Measurements from ENCODE around the gene ENG. TPM values are rescaled to one million over a fixed set of nuclear protein-coding genes. Genes with fewer than 3 reads are reported as not detected.

Gene ENG
- total RNA-seq, 1 experiment from 2014 or later, result 29.9 TPM

DNA sequence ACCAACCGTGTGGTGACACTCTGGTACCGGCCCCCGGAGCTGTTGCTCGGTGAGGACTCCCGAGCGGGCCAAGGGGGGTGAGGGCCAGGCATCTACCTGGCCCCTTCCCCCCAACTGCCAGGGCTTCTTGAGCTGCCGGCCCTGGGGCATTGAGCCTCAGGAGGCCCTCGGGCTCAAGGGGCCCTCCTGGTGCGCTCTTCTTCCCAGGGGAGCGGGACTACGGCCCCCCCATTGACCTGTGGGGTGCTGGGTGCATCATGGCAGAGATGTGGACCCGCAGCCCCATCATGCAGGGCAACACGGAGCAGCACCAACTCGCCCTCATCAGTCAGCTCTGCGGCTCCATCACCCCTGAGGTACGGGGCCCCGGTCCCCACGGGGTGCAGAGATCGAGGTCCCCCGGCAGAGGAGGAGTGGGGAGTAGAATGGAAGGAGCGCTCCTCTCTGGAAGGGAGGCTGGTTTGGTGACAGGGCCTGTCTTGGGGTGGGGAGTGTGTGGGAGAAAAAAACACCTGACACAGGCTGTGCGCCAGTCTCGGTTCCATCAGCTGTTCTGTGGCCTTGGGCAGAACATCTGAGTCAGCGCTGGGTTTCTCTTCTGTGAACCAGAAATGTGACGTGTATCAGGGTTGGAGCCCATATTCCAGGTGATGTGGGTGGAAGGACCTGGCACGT lies 66.0 kb downstream of the ENG start:
- intact Hi-C loops (cut with micrococcal nuclease; ENCODE audit: unreplicated experiment), result loop anchor here (5.0 kb wide), 1 partner anchor 79 kb away; no protein-coding TSS in a partner anchor
- ChIA-PET POLR2A (ENCODE audit: low non-redundant PET) (no interaction called here), CTCF (no interaction called here)
- Histone ChIP-seq H3K27ac (ENCODE audit: low read depth, low read length, poor library complexity, severe bottlenecking) (no peak overlapping the region), H3K27me3 (replicated peaks; ENCODE audit: insufficient read depth, low read depth, low read length, poor library complexity) (no peaks in the 10 kb centered on the region), H3K4me1 (ENCODE audit: insufficient read depth, low read length, poor library complexity, severe bottlenecking) (peaks cover 6% of the 10 kb centered on the region), H3K36me3 (ENCODE audit: insufficient read depth, low read length, poor library complexity, severe bottlenecking) (peaks cover 58% of the 10 kb centered on the region), H3K9me3 (ENCODE audit: low read depth, low read length, poor library complexity, severe bottlenecking) (no peaks in the 10 kb centered on the region), H3K4me3 (ENCODE audit: low read depth, low read length, poor library complexity, severe bottlenecking) (no peak overlapping the region)
- DNase-seq (ENCODE audit: low spot score), result no peak
- no TSS peak for BruUV-seq (replicated peaks)
- TF ChIP-seq EZH2 (IDR thresholded peaks at IDR 0.05; ENCODE audit: borderline replicate concordance, low read depth, low read length, poor library complexity, severe bottlenecking), result no peak
- TF ChIP-seq, protein P1, sequence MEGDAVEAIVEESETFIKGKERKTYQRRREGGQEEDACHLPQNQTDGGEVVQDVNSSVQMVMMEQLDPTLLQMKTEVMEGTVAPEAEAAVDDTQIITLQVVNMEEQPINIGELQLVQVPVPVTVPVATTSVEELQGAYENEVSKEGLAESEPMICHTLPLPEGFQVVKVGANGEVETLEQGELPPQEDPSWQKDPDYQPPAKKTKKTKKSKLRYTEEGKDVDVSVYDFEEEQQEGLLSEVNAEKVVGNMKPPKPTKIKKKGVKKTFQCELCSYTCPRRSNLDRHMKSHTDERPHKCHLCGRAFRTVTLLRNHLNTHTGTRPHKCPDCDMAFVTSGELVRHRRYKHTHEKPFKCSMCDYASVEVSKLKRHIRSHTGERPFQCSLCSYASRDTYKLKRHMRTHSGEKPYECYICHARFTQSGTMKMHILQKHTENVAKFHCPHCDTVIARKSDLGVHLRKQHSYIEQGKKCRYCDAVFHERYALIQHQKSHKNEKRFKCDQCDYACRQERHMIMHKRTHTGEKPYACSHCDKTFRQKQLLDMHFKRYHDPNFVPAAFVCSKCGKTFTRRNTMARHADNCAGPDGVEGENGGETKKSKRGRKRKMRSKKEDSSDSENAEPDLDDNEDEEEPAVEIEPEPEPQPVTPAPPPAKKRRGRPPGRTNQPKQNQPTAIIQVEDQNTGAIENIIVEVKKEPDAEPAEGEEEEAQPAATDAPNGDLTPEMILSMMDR (conservative IDR thresholded peaks at IDR 0.05; ENCODE audit: low read depth, low read length), result no peak

DNA sequence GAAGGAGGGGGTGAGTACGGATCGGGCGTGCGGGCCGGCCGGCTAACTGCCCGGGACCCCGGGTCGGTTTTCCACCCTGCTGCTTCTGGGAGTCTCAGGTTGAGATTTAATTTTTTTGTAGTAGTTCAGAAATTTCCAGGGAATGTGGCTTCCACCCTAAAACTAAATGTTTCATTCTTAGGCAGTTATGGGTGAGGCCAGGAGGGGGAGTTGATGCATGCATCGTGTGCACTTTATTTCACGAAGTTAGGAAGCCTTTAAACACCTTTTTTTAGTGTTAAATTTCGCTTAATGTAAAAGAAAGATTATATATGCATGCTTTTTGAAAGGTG lies 67.7 kb downstream of the ENG start:
- peaks cover 49% of the 10 kb centered on the region for H3K36me3 ChIP-seq (ENCODE audit: insufficient read depth, low read length, poor library complexity, severe bottlenecking)
- TF ChIP-seq EZH2 (IDR thresholded peaks at IDR 0.05; ENCODE audit: borderline replicate concordance, low read depth, low read length, poor library complexity, severe bottlenecking), result no peak
- TF ChIP-seq, protein P1 (conservative IDR thresholded peaks at IDR 0.05; ENCODE audit: low read depth, low read length), result peak; percentile 52
- H3K4me3 ChIP-seq (ENCODE audit: low read depth, low read length, poor library complexity, severe bottlenecking), result peak overlapping the region; percentile 77
- peak; percentile 31 for DNase-seq (ENCODE audit: low spot score)
- H3K4me1 ChIP-seq (ENCODE audit: insufficient read depth, low read length, poor library complexity, severe bottlenecking), result peaks cover 6% of the 10 kb centered on the region
- ChIA-PET CTCF (no interaction called here), POLR2A (ENCODE audit: low non-redundant PET) (no interaction called here)
- intact Hi-C loops (cut with micrococcal nuclease; ENCODE audit: unreplicated experiment), result loop anchor here (1.0 to 5.0 kb wide), 2 partner anchors 81 to 135 kb away; no protein-coding TSS in a partner anchor
- peak overlapping the region; percentile 93 for H3K27ac ChIP-seq (ENCODE audit: low read depth, low read length, poor library complexity, severe bottlenecking)
- no peaks in the 10 kb centered on the region for H3K27me3 ChIP-seq (replicated peaks; ENCODE audit: insufficient read depth, low read depth, low read length, poor library complexity)
- BruUV-seq (replicated peaks), result no TSS peak
- no peaks in the 10 kb centered on the region for H3K9me3 ChIP-seq (ENCODE audit: low read depth, low read length, poor library complexity, severe bottlenecking)

DNA sequence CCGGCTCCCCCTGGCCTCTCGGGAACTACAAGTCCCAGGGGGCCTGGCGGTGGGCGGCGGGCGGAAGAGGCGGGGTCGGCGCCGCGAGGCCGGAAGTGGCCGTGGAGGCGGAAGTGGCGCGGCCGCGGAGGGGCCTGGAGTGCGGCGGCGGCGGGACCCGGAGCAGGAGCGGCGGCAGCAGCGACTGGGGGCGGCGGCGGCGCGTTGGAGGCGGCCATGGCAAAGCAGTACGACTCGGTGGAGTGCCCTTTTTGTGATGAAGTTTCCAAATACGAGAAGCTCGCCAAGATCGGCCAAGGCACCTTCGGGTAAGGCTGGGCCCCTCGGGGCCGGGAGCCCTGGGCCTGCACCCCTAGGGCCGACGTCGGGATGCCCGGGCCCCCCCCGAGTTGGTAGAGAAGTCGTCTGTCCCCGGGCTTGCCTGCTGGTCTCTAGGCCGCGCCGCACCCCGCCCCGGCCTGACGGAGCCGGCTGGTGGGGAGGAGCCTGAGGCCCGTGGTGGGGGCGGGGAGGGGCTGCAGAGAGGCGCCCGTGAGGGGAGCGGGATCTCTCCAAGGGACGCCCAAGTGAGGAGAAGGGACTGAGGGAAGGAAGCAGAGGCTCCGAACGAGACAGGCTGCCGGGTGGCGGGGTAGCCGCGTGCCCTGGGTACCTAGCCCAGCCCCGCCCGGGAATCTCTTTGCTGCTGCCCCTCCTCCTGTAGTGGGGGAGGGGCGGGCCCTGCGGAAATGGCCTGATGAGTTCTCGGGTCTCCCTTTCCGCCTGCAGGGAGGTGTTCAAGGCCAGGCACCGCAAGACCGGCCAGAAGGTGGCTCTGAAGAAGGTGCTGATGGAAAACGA lies 68.3 kb downstream of the ENG start, which contains the start of gene CDK9:
CDK9 (plus strand) TSS at position 102 of the 840 bp plus-strand sequence; CDS start at position 217, 115 bp downstream.
- H3K4me1 ChIP-seq (ENCODE audit: insufficient read depth, low read length, poor library complexity, severe bottlenecking), result peaks cover 6% of the 10 kb centered on the region
- DNase-seq (ENCODE audit: low spot score), result peak; percentile 94
- intact Hi-C loops (cut with micrococcal nuclease; ENCODE audit: unreplicated experiment), result loop anchor here (1.0 to 5.0 kb wide), 4 partner anchors 51 to 195 kb away; partner anchors contain the start of gene TOR2A
- TF ChIP-seq, protein P1 (conservative IDR thresholded peaks at IDR 0.05; ENCODE audit: low read depth, low read length), result no peak
- no peak for TF ChIP-seq EZH2 (IDR thresholded peaks at IDR 0.05; ENCODE audit: borderline replicate concordance, low read depth, low read length, poor library complexity, severe bottlenecking)
- BruUV-seq (replicated peaks), result no TSS peak
- CTCF ChIA-PET, result interaction anchor here (1.6 kb wide), 1 partner anchor 52 kb away, joined by 5 read pairs; the partner anchor contains the start of gene TOR2A
- POLR2A ChIA-PET (ENCODE audit: low non-redundant PET), result interaction anchor here (0.6 kb wide), 1 partner anchor 713 kb away, joined by 4 read pairs; no protein-coding TSS in a partner anchor
- peaks cover 43% of the 10 kb centered on the region for H3K36me3 ChIP-seq (ENCODE audit: insufficient read depth, low read length, poor library complexity, severe bottlenecking)
- H3K27me3 ChIP-seq (replicated peaks; ENCODE audit: insufficient read depth, low read depth, low read length, poor library complexity), result no peaks in the 10 kb centered on the region
- H3K27ac ChIP-seq (ENCODE audit: low read depth, low read length, poor library complexity, severe bottlenecking), result peak within 1 kb of the TSS; percentile 93
- H3K9me3 ChIP-seq (ENCODE audit: low read depth, low read length, poor library complexity, severe bottlenecking), result no peaks in the 10 kb centered on the region
- H3K4me3 ChIP-seq (ENCODE audit: low read depth, low read length, poor library complexity, severe bottlenecking), result peak within 1 kb of the TSS; percentile 77

Data from A673 (cell line).